ENCODE results near the gene HSFY1.
"Not testable (repeated sequence)": the region's sequence is repeated elsewhere in the genome, so short reads cannot be mapped to it uniquely, and the experiment has no call there.

Gene HSFY1

GRCh38 chrY:18546420-18546819, at the start of gene HSFY1:
HSFY1 (plus strand) TSS chrY:18546720; CDS start chrY:18546788, 68 bp downstream.
- not testable (repeated sequence) for DNase-seq (ENCODE audit: low spot score)

- DNase-seq (ENCODE audit: low spot score) = not testable (repeated sequence)
Measured at GRCh38 chrY:18504266-18504665, 42.3 kb upstream of the HSFY1 start.

GRCh38 chrY:18530995-18531655, 15.4 kb upstream of the HSFY1 start:
- DNase-seq (ENCODE audit: low spot score) = not testable (repeated sequence)

- DNase-seq (ENCODE audit: low spot score) = not testable (repeated sequence)
Measured at GRCh38 chrY:18538952-18539351, 7.6 kb upstream of the HSFY1 start.

GRCh38 chrY:18553132-18553531, 6.6 kb downstream of the HSFY1 start:
- DNase-seq (ENCODE audit: low spot score) = not testable (repeated sequence)

GRCh38 chrY:18565915-18566314, 19.4 kb downstream of the HSFY1 start:
- DNase-seq (ENCODE audit: low spot score) = not testable (repeated sequence)
